DMS 273 (cell line): Measurements from ENCODE around the gene PPP1R26.
A peak's percentile ranks its signal among the peaks of the same experiment; 100 is the strongest.

ENCODE experiments used
- DNase-seq: peaks from one replicate; lab custom pipeline; 2025; ENCODE audit not compliant: unreplicated experiment; lab: John Stamatoyannopoulos, UW

PPP1R26 gene

GRCh38 chr9:135488013-135488330, 8.4 kb downstream of the PPP1R26 start:
- no peak for DNase-seq

GRCh38 chr9:135488527-135488926, 8.9 kb downstream of the PPP1R26 start:
- no peak for DNase-seq

DNA sequence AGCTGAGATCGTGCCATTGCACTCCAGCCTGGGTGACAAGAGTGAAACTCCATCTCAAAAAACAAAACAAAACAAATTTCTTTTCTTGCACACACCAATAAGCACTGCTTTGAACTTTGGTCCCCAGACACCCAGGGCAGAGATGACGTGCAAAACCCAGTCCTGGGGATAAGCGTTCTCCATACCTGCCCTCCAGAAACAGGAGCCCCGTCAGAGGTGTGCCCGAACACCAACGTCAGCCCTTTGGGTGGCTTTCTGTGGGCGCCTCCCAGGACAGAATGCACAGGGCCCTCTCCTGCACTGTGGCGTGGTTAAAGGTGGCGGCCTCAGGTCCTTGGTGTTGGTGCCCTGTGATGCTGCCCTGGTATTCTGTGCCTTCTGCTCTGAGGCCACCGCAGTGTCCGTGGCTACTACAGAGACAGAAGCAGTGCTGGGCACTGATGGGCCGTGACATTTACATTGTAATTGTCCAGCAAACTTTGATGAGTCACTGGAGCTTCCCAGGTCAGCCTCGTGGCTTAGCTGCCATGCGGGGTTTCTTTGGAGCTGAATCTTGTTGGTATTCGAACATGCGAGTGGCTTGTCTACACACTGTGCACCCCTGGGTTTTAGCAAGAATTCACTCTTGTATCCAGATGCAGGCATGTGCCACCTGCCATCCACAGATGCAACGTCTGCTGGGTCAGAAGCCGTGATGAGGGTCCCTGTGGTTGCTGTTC, 9.8 kb downstream of the PPP1R26 start:
- no peak for DNase-seq

GRCh38 chr9:135490166-135490870, 10.7 kb downstream of the PPP1R26 start:
- no peak for DNase-seq

GRCh38 chr9:135490980-135491464, 11.4 kb downstream of the PPP1R26 start:
- DNase-seq = no peak

DNA sequence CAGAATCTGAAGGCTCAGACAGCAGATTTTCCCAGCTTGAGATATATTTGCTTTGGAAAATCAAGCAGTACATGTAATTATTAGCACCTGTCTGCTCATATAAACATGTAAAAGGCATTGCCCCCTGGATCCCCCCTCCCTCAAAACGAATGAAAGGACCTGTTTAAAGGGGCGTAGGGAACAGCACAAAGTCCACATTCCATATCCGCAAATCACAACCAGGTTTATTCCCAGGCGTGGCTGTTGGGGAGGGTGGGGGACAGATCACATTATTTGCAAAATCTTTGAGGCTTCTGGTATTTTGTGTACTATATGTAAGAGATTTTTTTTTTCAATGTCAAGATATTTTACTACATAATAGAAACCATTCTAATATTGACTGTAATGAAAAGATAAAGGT, 12.2 kb downstream of the PPP1R26 start:
- no peak for DNase-seq

DNA sequence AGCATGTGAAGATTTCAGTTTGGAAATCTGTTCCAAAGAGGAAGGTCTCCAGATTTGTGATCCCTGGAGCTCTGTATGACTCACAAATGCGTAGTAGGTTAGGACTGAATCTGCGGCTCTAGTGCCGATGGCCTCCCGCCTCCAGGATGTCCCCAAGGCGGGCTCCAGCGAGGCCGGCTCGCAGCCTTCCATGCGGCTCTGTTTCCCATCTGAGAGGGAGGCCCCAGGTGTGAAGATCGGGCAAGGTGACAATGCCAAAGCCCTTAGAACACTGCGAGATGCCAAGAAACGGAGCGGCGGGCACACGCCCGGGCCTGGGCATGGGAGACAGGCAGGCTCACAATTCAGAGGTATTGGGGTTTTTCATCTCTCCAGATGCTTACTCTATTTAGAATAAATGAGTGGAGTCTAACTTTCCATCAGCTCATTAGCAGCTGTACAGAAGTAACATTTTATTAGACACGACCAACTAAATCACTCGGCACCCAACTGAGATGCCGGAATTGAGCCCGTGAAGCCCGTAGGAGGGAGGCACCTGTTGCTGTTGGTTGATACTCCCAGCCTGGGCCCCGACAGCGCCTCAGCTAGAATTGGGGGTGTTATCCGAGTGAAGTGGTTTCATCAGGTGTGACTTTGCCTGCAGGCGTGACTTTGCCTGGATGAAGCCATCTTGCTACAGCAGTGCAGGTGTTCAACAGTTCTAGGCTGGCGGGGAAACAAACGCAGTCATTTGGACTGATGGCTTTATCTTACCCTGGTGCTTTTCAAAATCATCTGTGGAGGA, 13.5 kb downstream of the PPP1R26 start:
- DNase-seq = no peak

GRCh38 chr9:135494791-135495559, 15.4 kb downstream of the PPP1R26 start:
- DNase-seq = no peak

DNA sequence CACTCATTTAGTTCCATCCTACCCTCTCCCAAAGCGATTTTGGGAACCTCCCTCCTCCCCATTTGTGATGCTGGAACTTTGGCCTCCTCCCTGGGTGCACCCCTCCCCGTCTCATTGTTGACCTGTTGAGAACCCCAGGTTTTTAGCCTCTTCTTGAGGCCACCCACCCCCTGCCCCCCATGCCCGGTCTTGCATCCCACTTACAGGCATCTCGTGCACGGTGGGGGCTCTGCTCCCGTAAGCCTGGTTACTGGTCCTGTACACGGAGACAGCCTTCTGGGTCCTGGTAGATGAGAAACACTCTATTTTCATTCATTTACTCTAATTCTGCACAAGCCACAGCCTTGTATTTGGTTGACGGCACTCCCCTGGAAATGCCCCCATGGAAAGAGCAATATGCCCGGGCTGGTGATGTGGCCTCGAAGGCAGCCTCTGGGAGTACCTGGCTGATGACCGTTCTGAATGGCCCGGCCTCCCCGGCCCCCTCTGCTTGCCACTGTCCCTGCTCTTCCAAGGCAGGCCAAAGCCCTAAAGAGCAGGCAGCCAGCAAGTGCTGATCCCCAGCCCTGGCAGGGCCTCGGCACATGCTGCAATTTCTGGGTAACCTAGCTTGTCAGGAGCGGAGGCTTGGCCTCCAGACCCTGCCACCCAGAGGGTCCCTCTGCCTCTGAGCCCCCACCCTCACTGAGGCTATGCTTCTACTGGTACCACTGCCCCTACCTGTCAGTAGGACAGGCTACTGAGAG, 19.0 kb downstream of the PPP1R26 start:
- DNase-seq = no peak

- peak; percentile 89 for DNase-seq
Observed at GRCh38 chr9:135499326-135500070, 19.9 kb downstream of the PPP1R26 start.

DNA sequence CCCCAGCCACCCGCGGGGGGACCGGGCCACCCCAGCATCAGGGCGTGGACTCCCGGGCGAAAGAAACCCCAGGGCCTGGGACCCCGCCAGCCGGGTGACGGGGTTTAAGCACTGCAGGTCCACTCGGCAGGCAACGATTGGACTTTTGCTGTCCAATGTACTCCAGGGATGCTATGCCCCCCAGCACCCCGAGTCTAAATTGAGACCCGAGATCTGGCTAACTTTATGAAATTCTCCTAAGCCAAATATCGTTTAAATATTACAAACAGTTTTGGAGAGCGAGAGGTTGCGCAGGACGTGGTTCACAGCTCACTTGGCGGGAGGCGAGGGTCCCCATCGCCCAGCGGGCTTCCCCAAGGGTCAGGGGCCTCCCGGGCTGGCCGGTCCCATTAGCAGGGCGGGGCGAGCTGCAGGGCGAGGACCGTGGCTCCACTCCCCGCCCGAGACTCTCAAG, 20.5 kb downstream of the PPP1R26 start:
- DNase-seq = peak; percentile 56

GRCh38 chr9:135500525-135501260, 21.1 kb downstream of the PPP1R26 start, which contains the start of gene MRPS2:
Gene MRPS2, plus strand, starts transcription at chr9:135500682. Its CDS starts 29 bp downstream, at chr9:135500711.
- peak; percentile 93 for DNase-seq

- no peak for DNase-seq
Observed at GRCh38 chr9:135501261-135502167, 21.9 kb downstream of the PPP1R26 start.

DNA sequence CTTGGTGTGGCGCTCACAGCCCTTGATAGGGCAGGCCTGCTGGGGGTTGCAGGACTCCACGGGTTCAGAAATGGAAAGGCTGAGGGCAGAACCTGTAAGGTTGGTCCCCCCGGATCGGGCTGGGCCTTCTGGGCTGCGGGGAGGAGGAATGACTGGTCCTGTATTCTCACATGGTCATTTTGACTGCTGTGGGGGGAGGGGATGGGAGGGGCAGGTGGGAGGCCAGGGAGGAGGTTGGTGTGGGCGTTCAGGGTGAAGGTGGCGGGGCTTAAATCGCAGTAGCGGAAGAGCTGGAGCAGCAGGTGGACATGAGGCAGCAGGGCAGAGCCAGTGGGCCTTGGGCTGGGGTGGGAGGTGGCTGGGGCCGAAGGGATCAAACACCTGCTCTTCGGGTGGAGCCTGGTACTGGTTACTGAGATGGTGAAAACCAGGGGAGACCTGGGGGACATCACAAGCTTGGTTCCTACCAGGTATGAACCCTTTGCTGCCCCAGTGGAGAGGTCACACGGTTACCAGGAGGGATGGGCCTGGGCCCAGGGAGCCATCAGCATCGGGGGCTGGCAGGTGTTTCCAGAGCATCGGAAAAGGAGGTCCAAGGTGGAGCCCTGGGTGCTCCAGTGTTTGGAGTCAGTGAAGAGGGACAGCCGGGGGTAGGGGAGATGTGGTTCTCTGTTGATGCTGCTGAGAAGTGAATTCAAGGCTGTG, 22.7 kb downstream of the PPP1R26 start:
- no peak for DNase-seq

GRCh38 chr9:135502873-135503321, 23.3 kb downstream of the PPP1R26 start:
- no peak for DNase-seq

- no peak for DNase-seq
Observed at GRCh38 chr9:135503371-135504261, 24.0 kb downstream of the PPP1R26 start.
